ENCODE results near the gene GGCX. TPM values are rescaled to one million over a fixed set of nuclear protein-coding genes. Genes with fewer than 3 reads are reported as not detected.

The GGCX gene
- total RNA-seq, 1 experiment from 2014 or later, result 60.5 TPM

DNA sequence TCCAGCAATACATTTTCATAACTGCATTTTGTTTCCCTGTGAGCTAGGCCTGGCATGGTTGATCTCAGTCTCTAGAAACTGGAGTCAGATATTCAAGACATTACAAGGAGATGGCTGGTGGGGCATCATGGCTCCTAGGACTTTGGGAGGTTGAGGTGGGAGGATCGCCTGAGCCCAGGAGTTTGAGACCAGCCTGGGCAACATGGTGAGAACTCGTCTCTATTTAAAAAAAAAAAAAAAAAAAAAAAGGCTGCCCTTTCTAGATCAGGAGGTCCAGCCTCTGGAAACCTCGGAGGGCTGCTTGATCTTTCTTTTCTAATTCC lies 15.7 kb upstream of the GGCX start:
- TF ChIP-seq, protein P1, sequence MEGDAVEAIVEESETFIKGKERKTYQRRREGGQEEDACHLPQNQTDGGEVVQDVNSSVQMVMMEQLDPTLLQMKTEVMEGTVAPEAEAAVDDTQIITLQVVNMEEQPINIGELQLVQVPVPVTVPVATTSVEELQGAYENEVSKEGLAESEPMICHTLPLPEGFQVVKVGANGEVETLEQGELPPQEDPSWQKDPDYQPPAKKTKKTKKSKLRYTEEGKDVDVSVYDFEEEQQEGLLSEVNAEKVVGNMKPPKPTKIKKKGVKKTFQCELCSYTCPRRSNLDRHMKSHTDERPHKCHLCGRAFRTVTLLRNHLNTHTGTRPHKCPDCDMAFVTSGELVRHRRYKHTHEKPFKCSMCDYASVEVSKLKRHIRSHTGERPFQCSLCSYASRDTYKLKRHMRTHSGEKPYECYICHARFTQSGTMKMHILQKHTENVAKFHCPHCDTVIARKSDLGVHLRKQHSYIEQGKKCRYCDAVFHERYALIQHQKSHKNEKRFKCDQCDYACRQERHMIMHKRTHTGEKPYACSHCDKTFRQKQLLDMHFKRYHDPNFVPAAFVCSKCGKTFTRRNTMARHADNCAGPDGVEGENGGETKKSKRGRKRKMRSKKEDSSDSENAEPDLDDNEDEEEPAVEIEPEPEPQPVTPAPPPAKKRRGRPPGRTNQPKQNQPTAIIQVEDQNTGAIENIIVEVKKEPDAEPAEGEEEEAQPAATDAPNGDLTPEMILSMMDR (conservative IDR thresholded peaks at IDR 0.05; ENCODE audit: low read depth, low read length), result no peak
- TF ChIP-seq EZH2 (IDR thresholded peaks at IDR 0.05; ENCODE audit: borderline replicate concordance, low read depth, low read length, poor library complexity, severe bottlenecking), result no peak
- intact Hi-C loops (cut with micrococcal nuclease; ENCODE audit: unreplicated experiment), result no loop called here
- no peak for DNase-seq (ENCODE audit: low spot score)
- H3K4me3 ChIP-seq (ENCODE audit: low read depth, low read length, poor library complexity, severe bottlenecking), result no peak overlapping the region
- no peaks in the 10 kb centered on the region for H3K36me3 ChIP-seq (ENCODE audit: insufficient read depth, low read length, poor library complexity, severe bottlenecking)
- H3K27ac ChIP-seq (ENCODE audit: low read depth, low read length, poor library complexity, severe bottlenecking), result no peak overlapping the region
- POLR2A ChIA-PET (ENCODE audit: low non-redundant PET), result no interaction called here
- no peaks in the 10 kb centered on the region for H3K4me1 ChIP-seq (ENCODE audit: insufficient read depth, low read length, poor library complexity, severe bottlenecking)
- no peaks in the 10 kb centered on the region for H3K9me3 ChIP-seq (ENCODE audit: low read depth, low read length, poor library complexity, severe bottlenecking)
- H3K27me3 ChIP-seq (replicated peaks; ENCODE audit: insufficient read depth, low read depth, low read length, poor library complexity), result no peaks in the 10 kb centered on the region
- BruUV-seq (replicated peaks), result no TSS peak
- CTCF ChIA-PET, result no interaction called here

DNA sequence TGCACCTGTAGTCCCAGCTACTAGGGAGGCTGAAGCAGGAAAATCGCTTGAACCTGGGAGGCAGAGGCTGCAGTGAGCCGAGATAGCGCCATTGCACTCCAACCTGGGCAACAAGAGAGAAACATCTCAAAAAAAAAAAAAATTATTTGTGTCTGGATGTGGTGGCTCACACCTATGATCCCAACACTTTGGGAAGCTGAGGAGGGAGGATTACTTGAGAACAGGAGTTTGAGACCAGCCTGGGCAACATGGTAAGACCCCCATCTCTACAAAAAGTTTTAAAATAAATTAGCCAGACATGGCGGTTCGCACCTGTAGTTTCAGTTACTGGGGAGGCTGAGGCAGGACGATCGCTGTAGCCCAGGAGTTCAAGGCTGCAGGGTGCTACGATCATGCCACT lies 14.4 kb upstream of the GGCX start:
- ChIA-PET POLR2A (ENCODE audit: low non-redundant PET) (interaction anchor here (0.6 kb wide), 1 partner anchor 12 kb away, joined by 5 read pairs; no protein-coding TSS in a partner anchor), CTCF (no interaction called here)
- intact Hi-C loops (cut with micrococcal nuclease; ENCODE audit: unreplicated experiment), result no loop called here

DNA sequence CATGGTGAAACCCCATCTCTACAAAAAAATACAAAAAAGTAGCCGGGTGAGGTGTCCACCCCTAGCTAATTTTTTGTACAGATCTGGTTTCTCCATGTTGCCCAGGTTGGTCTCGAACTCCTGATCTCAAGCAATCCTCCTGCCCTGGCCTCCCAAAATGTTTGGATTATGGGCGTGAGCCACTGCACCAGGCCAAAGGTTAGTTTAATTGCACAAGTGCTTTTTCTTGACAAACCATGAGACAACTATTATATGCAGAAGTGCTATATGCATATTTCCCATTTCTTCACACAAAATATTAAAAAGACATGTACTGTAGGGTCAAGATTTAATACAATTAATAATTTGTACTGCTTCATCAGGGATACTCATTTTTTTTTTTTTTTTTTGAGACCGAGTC lies 5.0 kb upstream of the GGCX start:
- H3K36me3 ChIP-seq (ENCODE audit: insufficient read depth, low read length, poor library complexity, severe bottlenecking), result no peaks in the 10 kb centered on the region
- H3K27ac ChIP-seq (ENCODE audit: low read depth, low read length, poor library complexity, severe bottlenecking), result no peak overlapping the region
- CTCF ChIA-PET, result no interaction called here
- no peak overlapping the region for H3K4me3 ChIP-seq (ENCODE audit: low read depth, low read length, poor library complexity, severe bottlenecking)
- intact Hi-C loops (cut with micrococcal nuclease; ENCODE audit: unreplicated experiment), result no loop called here
- H3K27me3 ChIP-seq (replicated peaks; ENCODE audit: insufficient read depth, low read depth, low read length, poor library complexity), result no peaks in the 10 kb centered on the region
- no peak for DNase-seq (ENCODE audit: low spot score)
- H3K9me3 ChIP-seq (ENCODE audit: low read depth, low read length, poor library complexity, severe bottlenecking), result no peaks in the 10 kb centered on the region
- TF ChIP-seq, protein P1 (conservative IDR thresholded peaks at IDR 0.05; ENCODE audit: low read depth, low read length), result no peak
- TF ChIP-seq EZH2 (IDR thresholded peaks at IDR 0.05; ENCODE audit: borderline replicate concordance, low read depth, low read length, poor library complexity, severe bottlenecking), result no peak
- no TSS peak for BruUV-seq (replicated peaks)
- peaks cover 7% of the 10 kb centered on the region for H3K4me1 ChIP-seq (ENCODE audit: insufficient read depth, low read length, poor library complexity, severe bottlenecking)
- POLR2A ChIA-PET (ENCODE audit: low non-redundant PET), result no interaction called here

More for the DNA sequence above, 14.4 kb upstream of the GGCX start:
- H3K4me1 ChIP-seq (ENCODE audit: insufficient read depth, low read length, poor library complexity, severe bottlenecking), result no peaks in the 10 kb centered on the region
- H3K4me3 ChIP-seq (ENCODE audit: low read depth, low read length, poor library complexity, severe bottlenecking), result no peak overlapping the region
- BruUV-seq (replicated peaks), result no TSS peak
- peaks cover 3% of the 10 kb centered on the region for H3K27me3 ChIP-seq (replicated peaks; ENCODE audit: insufficient read depth, low read depth, low read length, poor library complexity)
- H3K27ac ChIP-seq (ENCODE audit: low read depth, low read length, poor library complexity, severe bottlenecking), result no peak overlapping the region
- no peak for DNase-seq (ENCODE audit: low spot score)
- no peak for TF ChIP-seq EZH2 (IDR thresholded peaks at IDR 0.05; ENCODE audit: borderline replicate concordance, low read depth, low read length, poor library complexity, severe bottlenecking)
- TF ChIP-seq, protein P1 (conservative IDR thresholded peaks at IDR 0.05; ENCODE audit: low read depth, low read length), result no peak
- no peaks in the 10 kb centered on the region for H3K36me3 ChIP-seq (ENCODE audit: insufficient read depth, low read length, poor library complexity, severe bottlenecking)
- no peaks in the 10 kb centered on the region for H3K9me3 ChIP-seq (ENCODE audit: low read depth, low read length, poor library complexity, severe bottlenecking)
